Eye (tissue), 1 donor: ENCODE results near the gene SYT13.

Experiments
- DNase-seq: peaks from one replicate; pipeline ENCODE4 v3.0.0-alpha.2; 2015

The SYT13 gene

GRCh38 chr11:45305874-45306623 is 19.9 kb upstream of the SYT13 start:
- no peak for DNase-seq

- no peak for DNase-seq
Measured at GRCh38 chr11:45304992-45305335, 18.8 kb upstream of the SYT13 start.

- no peak for DNase-seq
Measured at GRCh38 chr11:45304111-45304991, 18.2 kb upstream of the SYT13 start.

- DNase-seq: no peak
Measured at GRCh38 chr11:45303316-45303715, 17.2 kb upstream of the SYT13 start.

GRCh38 chr11:45301537-45302246 is 15.6 kb upstream of the SYT13 start:
- no peak for DNase-seq

- DNase-seq: no peak
Measured at GRCh38 chr11:45300715-45301114, 14.6 kb upstream of the SYT13 start.

- DNase-seq: no peak
Measured at GRCh38 chr11:45298718-45299117, 12.6 kb upstream of the SYT13 start.

GRCh38 chr11:45296075-45296474 is 9.9 kb upstream of the SYT13 start:
- no peak for DNase-seq

- DNase-seq: no peak
Measured at GRCh38 chr11:45294499-45294898, 8.4 kb upstream of the SYT13 start.

- DNase-seq: peak; percentile 91
Measured at GRCh38 chr11:45293566-45294192, 7.5 kb upstream of the SYT13 start.

- DNase-seq: no peak
Measured at GRCh38 chr11:45290586-45290985, 4.4 kb upstream of the SYT13 start.

- DNase-seq: no peak
Measured at GRCh38 chr11:45289369-45289768, 3.2 kb upstream of the SYT13 start.

GRCh38 chr11:45288339-45288738 is 2.2 kb upstream of the SYT13 start:
- peak; percentile 72 for DNase-seq

- DNase-seq: no peak
Measured at GRCh38 chr11:45287316-45287903, 1.3 kb upstream of the SYT13 start.

- DNase-seq: peak; percentile 52
Measured at GRCh38 chr11:45285250-45285828, 802 bp downstream of the SYT13 start.

- no peak for DNase-seq
Measured at GRCh38 chr11:45282081-45282480, 4.1 kb downstream of the SYT13 start.

GRCh38 chr11:45280449-45280848 is 5.7 kb downstream of the SYT13 start:
- no peak for DNase-seq

- DNase-seq: no peak
Measured at GRCh38 chr11:45279645-45280044, 6.5 kb downstream of the SYT13 start.

- peak; percentile 36 for DNase-seq
Measured at GRCh38 chr11:45278714-45279113, 7.4 kb downstream of the SYT13 start.

- no peak for DNase-seq
Measured at GRCh38 chr11:45275828-45276227, 10.3 kb downstream of the SYT13 start.

- no peak for DNase-seq
Measured at GRCh38 chr11:45274206-45274605, 11.9 kb downstream of the SYT13 start.

GRCh38 chr11:45273509-45273908 is 12.6 kb downstream of the SYT13 start:
- no peak for DNase-seq
